Glutamatergic neuron (in vitro differentiated cells): Measurements from ENCODE around the gene NSL1. TPM values are rescaled to one million over a fixed set of nuclear protein-coding genes. Genes with fewer than 3 reads are reported as not detected.

Source experiments
- DNase-seq: peaks from one replicate; pipeline ENCODE4 v3.0.0; 2022
- H3K27ac Mint-ChIP-seq: one replicate; pipeline ENCODE4 v1.8.0; 2020; ENCODE audit warnings: mild to moderate bottlenecking, mixed read lengths, inconsistent platforms; ENCODE audit not compliant: unreplicated experiment
- H3K27me3 Mint-ChIP-seq: one replicate; pipeline ENCODE4 v1.8.0; 2020; ENCODE audit warnings: mild to moderate bottlenecking, moderate library complexity, mixed read lengths, inconsistent platforms; ENCODE audit not compliant: unreplicated experiment
- H3K36me3 Mint-ChIP-seq: one replicate; pipeline ENCODE4 v1.8.0; 2020; ENCODE audit warnings: mild to moderate bottlenecking, mixed read lengths, inconsistent platforms; ENCODE audit not compliant: unreplicated experiment
- H3K4me1 Mint-ChIP-seq: one replicate; pipeline ENCODE4 v1.8.0; 2020; ENCODE audit warnings: mild to moderate bottlenecking, low read depth, mixed read lengths, inconsistent platforms; ENCODE audit not compliant: unreplicated experiment
- H3K4me3 Mint-ChIP-seq: one replicate; pipeline ENCODE4 v1.8.0; 2020; ENCODE audit warnings: mild to moderate bottlenecking, mixed read lengths, inconsistent platforms; ENCODE audit not compliant: unreplicated experiment
- H3K9me3 Mint-ChIP-seq: one replicate; pipeline ENCODE4 v1.8.0; 2020; ENCODE audit warnings: mild to moderate bottlenecking, moderate library complexity, mixed read lengths, inconsistent platforms; ENCODE audit not compliant: unreplicated experiment
- total RNA-seq: library from RNA; stranded (reverse); fragmentation: NEBNext Ultra II Directional; extraction: Animal tissue kit (Norgen Biotek cat#: 25700); gene quantifications from one replicate; pipeline ENCODE4 v1.2.1, GENCODE V29; 2021; ENCODE audit not compliant: unreplicated experiment
- TF ChIP-seq, protein P1 (sequence below): fragments of 200-600 bp; sonication (generic); IDR thresholded peaks from one replicate; pipeline ENCODE4 v1.5.0; 2021; ENCODE audit not compliant: partially characterized antibody, unreplicated experiment

The NSL1 gene
- total RNA-seq, 1 donor from 2014 or later: 35.0 TPM

- Mint-ChIP-seq H3K4me1 (peaks cover 10% of the 10 kb centered on the region), H3K4me3 (no peak overlapping the region), H3K27me3 (peaks cover 3% of the 10 kb centered on the region), H3K27ac (no peak overlapping the region), H3K9me3 (peaks cover 2% of the 10 kb centered on the region), H3K36me3 (no peaks in the 10 kb centered on the region)
- DNase-seq: no peak
- TF ChIP-seq, protein P1, sequence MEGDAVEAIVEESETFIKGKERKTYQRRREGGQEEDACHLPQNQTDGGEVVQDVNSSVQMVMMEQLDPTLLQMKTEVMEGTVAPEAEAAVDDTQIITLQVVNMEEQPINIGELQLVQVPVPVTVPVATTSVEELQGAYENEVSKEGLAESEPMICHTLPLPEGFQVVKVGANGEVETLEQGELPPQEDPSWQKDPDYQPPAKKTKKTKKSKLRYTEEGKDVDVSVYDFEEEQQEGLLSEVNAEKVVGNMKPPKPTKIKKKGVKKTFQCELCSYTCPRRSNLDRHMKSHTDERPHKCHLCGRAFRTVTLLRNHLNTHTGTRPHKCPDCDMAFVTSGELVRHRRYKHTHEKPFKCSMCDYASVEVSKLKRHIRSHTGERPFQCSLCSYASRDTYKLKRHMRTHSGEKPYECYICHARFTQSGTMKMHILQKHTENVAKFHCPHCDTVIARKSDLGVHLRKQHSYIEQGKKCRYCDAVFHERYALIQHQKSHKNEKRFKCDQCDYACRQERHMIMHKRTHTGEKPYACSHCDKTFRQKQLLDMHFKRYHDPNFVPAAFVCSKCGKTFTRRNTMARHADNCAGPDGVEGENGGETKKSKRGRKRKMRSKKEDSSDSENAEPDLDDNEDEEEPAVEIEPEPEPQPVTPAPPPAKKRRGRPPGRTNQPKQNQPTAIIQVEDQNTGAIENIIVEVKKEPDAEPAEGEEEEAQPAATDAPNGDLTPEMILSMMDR: no peak
These were observed 112.8 kb downstream of the NSL1 start for GRCh38 chr1:212678456-212679410.

GRCh38 chr1:212677573-212677972 lies 114.0 kb downstream of the NSL1 start:
- no peak for DNase-seq
- no peak overlapping the region for H3K4me3 Mint-ChIP-seq
- H3K27ac Mint-ChIP-seq: peak overlapping the region; percentile 70

DNA sequence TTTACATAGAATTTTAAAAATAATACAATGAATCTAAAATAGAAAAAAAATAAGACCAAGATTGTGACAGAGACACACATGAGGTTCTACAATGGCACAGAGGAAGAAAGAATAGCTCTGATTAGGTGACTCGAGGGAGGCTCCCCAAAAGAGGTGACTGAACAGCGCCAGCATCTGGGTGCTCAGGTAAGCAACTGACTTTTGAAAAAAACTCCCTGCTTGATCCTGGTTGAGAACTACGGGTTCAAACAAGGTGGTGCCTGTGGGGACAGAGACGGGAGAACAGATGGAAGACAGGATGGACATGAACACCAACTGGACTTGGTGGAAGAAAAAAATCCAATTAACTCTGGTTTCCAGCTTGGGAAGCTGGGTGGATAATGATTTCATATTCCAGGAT lies 114.4 kb downstream of the NSL1 start:
- peak overlapping the region; percentile 70 for H3K27ac Mint-ChIP-seq
- peaks cover 2% of the 10 kb centered on the region for H3K9me3 Mint-ChIP-seq
- TF ChIP-seq, protein P1: no peak
- no peak overlapping the region for H3K4me3 Mint-ChIP-seq
- no peaks in the 10 kb centered on the region for H3K36me3 Mint-ChIP-seq
- peaks cover 12% of the 10 kb centered on the region for H3K4me1 Mint-ChIP-seq
- H3K27me3 Mint-ChIP-seq: no peaks in the 10 kb centered on the region
- DNase-seq: no peak

More at GRCh38 chr1:212677573-212677972, 114.0 kb downstream of the NSL1 start:
- Mint-ChIP-seq H3K4me1 (peaks cover 10% of the 10 kb centered on the region), H3K9me3 (peaks cover 2% of the 10 kb centered on the region), H3K27me3 (no peaks in the 10 kb centered on the region), H3K36me3 (no peaks in the 10 kb centered on the region)
- TF ChIP-seq, protein P1: no peak

Other genes with a start within 250 kb of the NSL1 start
- 35.3 TPM for gene ATF3, start 183.0 kb downstream of the NSL1 start, total RNA-seq
- 0.56 TPM for gene BATF3, start 91.9 kb downstream of the NSL1 start, total RNA-seq
- 15.8 TPM for gene TATDN3, start 117 bp upstream of the NSL1 start, total RNA-seq
- gene SPATA45, start 55.9 kb upstream of the NSL1 start, total RNA-seq: not detected
- 33.4 TPM for gene FLVCR1, start 66.5 kb upstream of the NSL1 start, total RNA-seq
- 59.8 TPM for gene VASH2, start 158.8 kb upstream of the NSL1 start, total RNA-seq
- gene ANGEL2, start 224.1 kb upstream of the NSL1 start, total RNA-seq: 33.1 TPM